Measurements from ENCODE around the gene ABR.
"Not testable (repeated sequence)": the region's sequence is repeated elsewhere in the genome, so short reads cannot be mapped to it uniquely, and the experiment has no call there.

The ABR gene

DNA sequence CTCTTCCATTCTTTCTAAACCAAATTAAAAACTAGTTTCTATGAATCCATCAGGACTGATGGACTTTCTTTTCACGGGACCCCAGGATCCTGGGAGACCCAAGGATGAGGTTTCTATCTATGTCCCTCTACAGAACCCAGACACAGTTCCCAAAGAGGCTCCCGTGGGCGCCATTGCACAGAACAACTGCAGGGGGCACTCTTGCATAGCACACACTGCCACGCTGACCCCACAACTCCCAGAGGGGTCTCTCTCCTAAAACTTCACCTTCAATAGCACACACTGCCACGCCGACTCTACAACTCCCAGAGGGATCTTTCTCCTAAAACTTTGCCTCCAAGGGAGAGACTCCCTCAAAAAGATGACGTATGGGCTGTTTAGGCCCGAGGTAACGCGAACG lies 9.0 kb downstream of the ABR start:
- DNase-seq: no peak

DNA sequence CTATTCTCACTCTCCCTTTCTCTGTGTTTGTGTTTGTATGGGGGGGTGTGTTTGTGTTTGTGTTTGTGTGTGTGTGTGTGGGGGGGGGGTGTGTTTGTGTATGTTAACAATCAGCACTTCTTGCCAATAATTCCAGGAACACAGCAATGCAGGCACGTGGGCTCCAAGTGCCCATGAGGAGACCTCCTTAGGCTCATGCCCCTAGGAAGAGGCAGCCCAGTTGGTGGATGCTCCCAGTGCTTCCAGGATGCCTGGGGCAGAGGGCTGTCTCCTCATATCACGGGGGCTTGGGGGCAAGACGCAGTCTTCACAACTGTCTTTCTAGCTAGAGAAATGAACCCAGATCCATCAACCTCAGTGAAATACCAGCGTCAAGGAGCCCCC lies 9.9 kb downstream of the ABR start:
- DNase-seq: no peak

DNA sequence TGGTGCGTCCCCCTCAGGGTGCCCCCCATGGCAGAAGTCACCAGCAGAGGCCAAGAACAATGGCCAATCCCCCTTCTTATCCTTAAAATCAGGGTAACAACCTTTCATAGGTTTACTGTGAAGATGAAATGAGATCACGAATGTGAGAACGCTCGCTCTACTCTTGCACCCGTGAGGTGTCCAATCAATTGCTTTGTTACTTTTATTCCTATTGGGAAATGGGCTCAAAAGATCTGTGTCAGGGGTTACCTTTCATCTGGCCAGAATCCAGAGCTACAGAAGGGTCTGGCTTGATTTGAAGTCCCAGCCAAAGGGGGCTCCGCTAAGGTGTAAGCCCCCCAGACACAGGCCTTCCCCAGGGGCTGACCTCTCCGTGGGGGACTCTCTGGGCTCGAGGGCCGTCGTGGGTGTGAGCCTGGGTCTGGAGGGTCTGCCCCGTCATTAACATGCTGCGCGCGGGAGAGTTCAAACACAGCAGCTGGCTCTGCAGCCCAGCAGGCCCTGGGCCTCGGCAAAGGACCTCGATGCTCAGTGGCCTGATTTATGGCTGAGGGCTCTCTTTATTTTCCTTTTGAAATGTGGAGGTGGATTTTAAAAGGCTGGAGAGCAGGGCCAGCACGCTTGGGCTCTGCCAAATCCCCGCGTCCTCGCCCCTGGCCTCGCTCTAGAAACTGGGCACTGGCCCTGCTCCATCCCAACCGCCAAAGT lies 10.4 kb downstream of the ABR start:
- no peak for DNase-seq

DNA sequence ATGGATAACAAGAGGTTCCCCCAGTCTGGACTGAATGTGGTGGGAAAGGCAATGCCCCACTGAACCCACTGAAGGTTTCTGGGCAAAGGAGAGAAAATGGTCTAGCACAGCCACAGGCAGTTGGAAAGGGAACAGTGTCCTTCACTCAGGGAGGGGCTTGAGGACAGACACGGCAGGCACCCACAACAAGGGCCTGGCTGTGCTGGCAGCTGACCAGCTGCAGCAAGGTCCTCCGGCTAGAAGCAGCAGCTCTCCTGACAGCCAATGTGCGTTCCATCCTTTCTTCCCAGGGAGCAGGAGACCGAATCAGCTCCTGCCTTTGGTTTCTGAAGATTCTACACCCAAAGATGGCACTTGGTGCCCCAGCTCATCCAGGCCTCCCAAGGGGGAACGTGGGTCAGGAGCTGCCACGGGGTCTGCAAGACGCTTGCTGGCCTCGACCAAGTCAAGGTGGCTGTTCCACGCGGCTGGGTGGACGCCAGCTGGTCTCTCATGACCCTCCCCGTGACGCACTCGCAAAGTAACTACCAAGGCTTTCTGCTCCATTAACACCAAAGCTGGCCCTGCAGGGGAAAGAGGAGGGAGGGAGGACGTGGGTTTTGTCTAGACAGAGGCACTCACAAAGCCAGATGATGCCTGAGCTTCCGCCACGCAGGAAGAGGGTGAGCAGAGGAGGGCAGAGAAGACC lies 11.1 kb downstream of the ABR start:
- DNase-seq: no peak

DNA sequence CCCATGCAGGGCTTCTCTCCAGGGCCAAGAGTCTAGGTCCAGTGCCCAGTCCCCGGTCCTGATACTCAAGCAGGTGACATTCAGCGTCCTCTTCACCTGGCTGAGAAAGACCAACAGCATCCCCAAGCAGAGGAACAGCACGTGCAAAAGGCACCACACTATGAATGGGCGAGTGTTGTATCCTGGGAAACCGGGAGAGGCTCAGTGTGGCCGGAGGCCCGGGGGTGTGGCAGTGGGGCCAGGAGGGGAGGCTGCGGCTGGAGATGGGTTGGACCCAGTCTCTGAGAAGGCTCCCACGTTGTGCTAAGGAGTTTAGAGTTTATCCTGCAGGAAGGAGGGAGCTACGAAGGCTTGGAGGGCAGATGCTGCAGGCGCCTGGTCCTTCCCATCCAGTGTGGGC lies 13.5 kb downstream of the ABR start:
- DNase-seq: no peak

DNA sequence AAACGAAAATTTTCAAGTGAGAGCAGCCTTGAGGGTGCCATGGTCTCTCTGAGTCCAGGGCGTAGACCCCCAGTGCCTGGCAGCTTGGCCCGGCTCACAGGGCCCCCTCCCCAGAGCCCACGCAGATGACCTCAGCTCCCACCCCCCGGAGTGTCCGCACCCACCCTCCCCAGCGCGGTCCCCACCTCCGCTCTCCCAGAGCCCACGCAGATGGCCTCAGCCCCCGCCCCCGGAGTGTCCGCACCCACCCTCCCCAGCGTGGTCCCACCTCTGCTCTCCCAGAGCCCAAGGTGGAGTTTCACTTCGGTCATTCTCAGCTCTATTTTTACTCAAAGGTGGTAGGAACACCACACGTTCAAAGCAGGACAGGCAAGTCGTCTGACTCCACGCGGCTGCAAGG lies 13.9 kb downstream of the ABR start:
- no peak for DNase-seq

DNA sequence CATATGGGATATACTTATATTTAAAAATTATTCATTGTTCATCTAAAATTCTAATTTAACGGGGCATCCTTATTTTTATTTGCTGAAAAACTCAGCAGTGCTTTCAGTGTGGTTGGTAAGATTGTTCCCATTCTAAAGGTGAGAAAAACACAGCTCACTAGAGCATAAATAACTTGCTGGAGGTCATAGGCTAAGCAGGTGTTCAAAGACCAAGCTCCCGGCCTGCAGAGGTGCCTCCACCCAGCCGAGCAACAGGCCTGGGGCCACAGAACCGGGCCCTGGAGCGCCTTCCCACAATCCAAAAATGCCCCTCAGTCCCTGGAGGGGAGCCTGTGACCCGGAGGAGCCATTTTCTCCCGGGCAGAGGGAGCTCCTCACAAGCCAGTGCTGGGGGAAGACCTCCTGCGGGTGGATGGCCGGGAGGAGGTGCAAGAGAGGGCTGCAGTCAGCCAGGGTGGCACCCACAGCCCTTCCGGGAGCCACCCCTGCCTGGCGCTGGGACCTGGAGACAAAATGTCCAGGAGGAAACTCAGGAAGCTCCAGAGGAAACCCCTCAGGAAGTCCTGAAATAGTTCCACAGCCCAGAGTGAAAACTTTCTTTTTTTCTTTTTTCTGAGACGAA lies 14.7 kb downstream of the ABR start:
- no peak for DNase-seq

DNA sequence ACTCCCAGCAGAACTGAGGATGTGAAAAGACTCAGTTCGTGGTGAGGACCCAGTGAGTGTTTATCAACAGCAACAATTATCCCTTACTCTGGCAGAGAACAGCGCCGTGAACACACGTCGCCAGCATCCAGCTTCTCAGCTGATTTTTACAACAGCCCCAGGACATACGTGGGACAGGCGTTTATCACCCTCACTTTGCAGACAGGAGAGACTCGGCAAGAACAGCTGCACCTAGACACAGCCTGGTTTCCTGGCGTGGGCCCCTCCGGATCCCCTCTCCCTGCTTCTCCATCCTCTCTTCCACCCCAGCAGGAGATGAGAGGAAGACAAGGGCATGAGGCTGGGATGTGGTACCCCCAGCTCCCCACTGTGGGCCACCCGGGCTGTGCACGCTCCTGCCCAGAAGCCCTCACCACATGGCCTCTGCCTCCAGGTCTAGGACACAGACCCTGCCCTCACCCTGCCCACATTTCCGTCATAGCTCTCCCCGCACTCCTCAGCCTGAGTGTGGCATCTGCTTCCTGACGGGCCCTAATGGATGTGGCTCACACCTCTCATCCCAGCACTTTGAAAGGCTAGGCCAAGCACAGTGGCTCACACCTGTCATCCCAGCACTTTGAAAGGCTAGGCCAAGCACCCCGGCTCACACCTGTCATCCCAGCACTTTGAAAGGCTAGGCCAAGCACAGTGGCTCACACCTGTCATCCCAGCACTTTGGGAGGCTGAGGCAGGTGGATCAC lies 17.5 kb downstream of the ABR start:
- DNase-seq: no peak

DNA sequence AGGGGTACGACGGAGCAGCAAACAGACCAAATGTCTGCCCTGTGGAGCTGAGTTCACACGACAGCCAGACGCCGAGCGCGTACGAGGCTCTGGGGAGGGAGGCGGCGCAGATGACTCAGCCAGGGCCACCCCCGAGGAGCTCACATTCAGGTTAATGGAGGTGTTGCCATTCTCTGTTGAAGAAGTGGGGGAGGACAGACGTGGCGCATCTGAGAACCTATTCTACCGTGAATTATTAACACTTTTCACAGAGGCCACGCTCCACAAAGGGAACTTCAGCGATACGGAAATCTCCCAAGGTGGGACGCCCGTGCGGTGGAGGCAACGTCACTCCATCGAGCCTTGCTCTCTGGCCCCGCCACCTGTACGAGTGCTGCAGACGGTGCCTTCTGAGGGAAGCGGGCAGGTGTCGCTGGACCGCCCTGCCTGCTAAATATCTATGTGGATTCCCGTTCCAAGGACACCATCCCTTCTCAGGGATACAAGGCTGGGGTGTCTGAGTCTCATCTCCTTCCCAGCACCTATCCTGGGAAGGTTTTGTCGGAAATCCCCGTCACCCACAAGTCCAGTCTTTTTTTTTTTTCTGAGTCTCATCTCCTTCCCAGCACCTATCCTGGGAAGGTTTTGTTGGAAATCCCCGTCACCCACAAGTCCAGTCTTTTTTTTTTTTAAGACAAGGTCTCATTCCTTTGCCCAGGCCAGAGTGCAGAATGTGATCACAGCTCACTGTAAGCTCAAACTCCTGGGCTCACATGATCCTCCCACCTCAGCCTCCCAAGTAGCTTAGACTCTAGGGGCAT lies 19.0 kb downstream of the ABR start:
- no peak for DNase-seq

DNA sequence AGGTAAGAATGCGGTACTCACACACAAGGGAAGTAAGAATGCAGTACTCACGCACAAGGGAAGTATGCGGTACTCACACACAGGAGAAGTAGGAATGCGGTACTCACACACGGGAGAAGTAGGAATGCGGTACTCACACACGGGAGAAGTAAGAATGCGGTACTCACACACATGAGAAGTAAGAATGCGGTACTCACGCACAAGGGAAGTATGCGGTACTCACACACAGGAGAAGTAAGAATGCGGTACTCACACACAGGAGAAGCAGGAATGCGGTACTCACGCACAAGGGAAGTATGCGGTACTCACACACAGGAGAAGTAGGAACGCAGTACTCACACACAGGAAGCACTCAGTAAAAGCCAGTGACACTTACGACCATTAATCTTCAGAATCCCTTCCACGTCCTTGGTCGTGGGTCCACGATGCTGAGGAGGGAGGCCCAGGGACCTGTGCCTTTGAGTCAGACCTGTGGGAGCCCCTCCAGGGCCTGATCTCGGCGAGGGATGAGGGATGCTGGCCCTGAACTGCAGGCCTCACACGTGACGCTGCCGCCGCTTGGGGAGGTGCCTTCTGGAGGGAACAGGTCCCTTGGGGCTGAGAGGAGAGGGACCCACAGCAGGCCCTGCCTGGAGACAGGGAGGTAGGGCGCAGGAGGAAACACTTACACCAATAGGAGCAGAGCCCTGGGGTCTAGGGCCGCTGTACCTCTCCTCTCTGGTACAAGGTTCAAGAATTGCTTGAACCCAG lies 20.2 kb downstream of the ABR start:
- no peak for DNase-seq

DNA sequence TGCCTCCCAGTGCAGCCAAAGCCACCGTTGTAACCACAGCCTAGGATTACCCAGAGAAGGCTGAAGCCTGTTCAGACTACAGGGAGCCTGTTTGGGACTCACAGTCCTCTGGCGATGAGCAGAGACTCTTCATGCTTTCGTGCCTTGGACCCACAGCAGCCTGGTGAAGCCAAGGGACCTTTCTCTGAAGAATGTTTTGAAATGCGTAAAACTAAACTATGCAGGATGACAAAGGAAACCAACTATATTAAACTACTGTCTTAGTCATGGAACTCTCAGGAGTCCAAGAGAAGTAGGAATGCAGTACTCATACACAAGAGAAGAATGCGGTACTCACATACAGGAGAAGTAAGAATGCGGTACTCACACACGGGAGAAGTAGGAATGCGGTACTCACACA lies 20.9 kb downstream of the ABR start:
- no peak for DNase-seq

DNA sequence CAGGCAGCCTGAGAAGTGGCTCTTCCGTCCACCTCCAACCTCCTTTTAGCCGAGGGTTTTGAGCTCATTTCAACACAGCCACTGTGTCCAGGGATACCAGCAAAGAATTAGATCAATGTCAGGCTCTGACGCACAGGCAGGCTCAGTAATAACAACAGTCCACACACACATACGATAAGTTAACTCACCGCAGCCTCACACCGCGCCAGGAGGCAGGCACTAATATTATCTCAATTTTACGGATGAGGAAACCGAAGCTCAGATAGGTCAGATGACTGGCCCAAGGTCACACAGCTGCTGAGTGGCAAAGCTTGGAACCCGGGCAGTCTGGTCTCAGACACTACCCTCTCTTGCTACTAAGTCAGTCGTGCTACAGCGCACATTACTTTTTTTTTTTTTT lies 22.9 kb downstream of the ABR start:
- DNase-seq: no peak

DNA sequence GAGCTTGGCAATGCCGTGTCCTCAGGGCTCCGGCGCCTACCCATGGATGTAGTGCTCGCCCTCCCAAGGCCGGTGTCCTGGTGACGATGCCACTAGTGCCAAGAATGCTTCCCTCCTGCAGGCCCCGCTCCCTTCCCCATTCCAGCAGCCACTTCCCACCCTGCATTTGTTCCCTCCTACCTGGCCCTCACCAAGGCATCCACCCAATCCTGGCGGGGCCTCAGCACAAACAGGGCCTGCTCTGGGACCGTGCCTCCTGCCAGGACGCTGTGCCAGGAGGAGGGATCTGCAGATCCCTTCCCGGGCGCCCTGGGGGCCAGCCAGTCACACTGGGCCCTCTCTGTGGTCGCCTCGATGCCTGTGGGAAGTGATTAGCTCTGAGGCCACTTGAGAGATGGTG lies 25.1 kb downstream of the ABR start:
- DNase-seq: no peak

DNA sequence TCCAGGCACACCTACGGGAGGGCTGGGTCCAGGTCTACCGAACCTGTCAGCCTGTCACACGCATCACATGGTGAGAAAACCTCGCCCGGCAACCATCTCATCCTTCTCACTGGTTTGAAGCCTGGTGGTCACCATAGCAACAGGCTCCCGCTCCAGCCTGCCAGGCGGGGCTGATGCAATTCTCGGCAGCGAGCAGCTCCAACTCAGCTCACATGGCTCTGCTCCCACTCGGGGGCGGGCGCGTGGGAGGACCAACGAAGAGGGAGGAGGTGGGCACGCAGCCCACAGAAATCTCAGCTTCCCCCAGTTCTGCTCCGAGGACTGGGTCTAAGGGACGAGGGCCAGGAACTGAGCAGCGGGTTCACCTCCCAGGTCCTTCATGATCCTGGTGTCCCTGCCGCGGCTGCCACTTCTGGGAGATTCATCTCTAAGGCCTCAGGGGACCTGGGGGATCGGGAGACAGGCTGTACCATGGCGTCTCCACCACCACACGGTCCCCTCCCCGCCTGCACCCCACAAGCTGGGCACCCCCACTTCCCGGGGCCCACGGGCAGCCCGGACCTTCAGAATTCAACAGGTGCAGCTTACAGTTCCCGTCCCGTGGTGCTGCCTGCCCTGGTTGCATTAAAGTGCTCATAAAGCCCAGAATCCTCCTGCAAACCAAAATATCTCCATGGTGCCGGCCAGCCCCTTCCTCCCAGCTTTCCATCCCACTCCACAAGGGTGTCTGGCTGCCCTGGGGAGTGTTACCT lies 25.8 kb downstream of the ABR start:
- no peak for DNase-seq

DNA sequence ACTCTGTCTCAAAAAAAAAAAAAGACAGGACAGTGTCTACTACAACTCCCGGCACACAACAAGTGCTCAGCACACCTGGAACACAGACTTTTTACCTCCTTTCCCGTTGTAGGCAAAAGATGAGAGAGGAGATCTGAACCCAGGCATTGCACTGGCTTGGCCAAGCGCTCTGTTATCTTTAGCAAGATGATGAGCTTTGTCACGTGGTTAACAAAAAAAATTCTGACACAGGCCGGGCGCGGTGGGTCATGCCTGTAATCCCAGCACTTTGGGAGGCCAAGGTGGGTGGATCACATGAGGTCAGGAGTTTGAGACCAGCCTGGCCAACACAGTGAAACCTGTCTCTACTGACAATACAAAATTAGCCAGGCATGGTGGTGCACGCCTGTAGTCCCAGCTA lies 27.2 kb downstream of the ABR start:
- DNase-seq: not testable (repeated sequence)

DNA sequence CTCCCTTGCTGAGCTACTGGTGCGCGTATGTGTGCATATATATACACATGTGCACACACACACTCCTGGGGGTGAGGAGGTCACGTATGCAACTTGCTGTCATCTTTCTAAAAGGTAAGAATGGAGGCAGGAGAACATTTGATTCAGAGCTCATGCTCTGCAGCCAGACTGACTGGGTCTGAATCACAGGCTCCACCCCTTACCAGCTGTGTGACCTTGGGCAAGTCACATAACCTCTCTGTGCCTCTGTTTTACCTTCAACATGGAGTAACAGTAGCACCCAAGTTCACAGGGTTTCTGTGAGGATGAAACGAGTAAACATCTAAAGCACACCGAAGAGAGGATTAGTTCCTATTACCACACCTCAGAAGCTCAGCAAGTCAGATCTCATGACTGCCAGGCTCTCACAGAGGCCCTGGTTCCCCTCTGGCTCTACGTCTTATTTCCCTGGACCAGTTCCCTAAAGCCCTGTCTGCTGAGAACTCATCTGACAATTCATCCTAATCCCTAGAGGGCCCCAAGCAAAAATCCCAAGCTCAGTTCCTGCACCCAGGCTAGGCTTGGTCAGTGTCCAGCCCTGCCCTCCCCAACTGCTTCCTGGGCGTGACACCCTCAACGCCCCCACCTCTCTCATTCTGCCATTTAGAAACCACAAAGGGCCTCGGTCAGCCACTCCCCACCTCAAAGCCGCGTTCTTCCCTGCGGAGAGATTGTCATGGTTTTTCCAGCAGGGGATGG lies 28.7 kb downstream of the ABR start:
- DNase-seq: no peak

DNA sequence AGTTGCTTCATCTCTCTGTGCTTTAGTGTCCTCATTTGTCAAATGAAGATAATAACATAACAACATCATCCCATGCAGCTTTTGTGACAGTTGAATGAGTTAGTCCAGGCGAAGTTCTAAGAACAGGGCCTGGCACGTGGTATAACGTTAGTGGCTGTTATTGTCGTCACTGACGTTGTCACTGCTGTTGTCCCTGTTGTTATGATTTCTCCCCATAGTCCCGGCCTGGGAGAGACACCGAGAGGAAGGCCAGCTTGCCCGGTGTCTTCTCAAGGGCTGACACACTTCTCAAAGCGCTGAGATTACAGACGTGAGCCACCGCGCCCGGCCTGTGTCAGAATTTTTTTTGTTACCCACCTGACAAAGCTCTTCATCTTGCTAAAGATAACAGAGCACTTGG lies 29.9 kb downstream of the ABR start:
- DNase-seq: no peak

DNA sequence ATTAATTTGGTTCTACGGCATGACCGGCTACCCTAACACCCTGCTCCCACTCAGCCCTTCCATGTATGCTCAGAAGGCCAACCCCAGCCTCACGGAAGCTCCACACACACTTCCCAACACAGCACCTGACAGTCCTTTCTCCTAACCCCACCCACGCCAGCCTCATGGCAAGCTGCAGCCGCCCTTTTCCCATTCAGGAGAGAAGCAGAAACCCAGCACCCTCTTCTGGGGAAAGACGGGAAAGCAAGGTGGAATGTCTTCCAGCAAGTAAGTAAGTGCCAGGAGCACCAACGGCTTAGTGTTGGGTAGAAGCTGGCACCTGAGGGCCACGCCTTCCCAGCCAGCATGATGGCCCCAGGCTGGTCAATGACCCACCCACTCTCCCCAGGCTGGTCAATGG lies 32.1 kb downstream of the ABR start:
- DNase-seq: no peak

DNA sequence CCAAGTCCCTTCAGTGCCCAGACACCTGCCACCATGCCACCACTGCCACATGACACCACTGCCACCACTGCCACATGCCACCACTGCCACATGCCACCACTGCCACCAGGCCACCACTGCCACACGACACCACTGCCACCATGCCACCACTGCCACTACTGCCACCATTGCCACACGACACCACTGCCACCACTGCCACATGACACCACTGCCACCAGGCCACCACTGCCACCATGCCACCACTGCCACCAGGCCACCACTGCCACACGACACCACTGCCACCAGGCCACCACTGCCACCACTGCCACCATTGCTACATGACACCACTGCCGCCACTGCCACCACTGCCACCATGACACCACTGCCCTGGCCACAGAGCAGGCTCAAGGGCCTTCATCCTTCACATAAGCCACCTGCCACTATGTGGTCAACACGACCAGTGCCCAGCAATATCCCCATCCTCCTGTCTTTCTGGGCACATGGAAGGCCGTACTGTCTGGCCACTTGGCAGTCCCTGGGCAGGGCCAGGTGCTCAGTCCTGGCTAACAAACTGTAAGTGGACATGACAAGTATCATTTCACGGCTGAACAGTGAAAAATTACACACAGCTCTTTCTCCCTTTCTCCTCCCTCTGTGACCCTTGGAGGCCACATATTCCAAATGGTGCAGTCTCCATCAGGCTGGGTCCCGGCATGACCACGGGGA lies 33.1 kb downstream of the ABR start:
- no peak for DNase-seq

Data from CD4-positive, alpha-beta T cell treated with Interleukin-4 for 4 hours (primary cell).